IMR-90 (cell line): ENCODE results near the gene TMED4. TPM values are rescaled to one million over a fixed set of nuclear protein-coding genes. Genes with fewer than 3 reads are reported as not detected.

ENCODE experiments used
- ATAC-seq: fragments of 200-7000 bp; cut with Tn5 transposase; 2 replicates; pipeline ENCODE4 v1.9.1; 2020; ENCODE audit warnings: low read depth, mild to moderate bottlenecking, moderate library complexity
- BruUV-seq: library from RNA; stranded (reverse); fragments of 400-500 nt; replicated peaks from 2 replicates; lab custom pipeline; 2021; lab: Mats Ljungman, UMichigan
- CTCF ChIA-PET: fragments of 300-600 bp; formaldehyde crosslinking; extraction: SDS; loops from one replicate; lab custom pipeline; 2021; ENCODE audit warnings: antibody characterized with exemption; lab: Yijun Ruan, JAX
- POLR2A ChIA-PET: fragments of 300-600 bp; sonication (Branson Sonifier 250); formaldehyde crosslinking; loops from one replicate; lab custom pipeline; 2022; ENCODE audit warnings: antibody characterized with exemption; ENCODE audit not compliant: unreplicated experiment; lab: Charles Lee
- DNase-seq: peaks from one replicate; pipeline ENCODE4 v3.0.0; 2013
- H2AFZ ChIP-seq: replicated peaks from 2 replicates; pipeline ENCODE3; 2013; ENCODE audit warnings: low read length, mild to moderate bottlenecking; ENCODE audit not compliant: poor library complexity
- H2AK5ac ChIP-seq: 2 replicates; pipeline ENCODE4 v1.6.1; 2013; ENCODE audit warnings: low read depth, low read length, inconsistent platforms
- H2AK9ac ChIP-seq: replicated peaks from 2 replicates; pipeline ENCODE3; 2013; ENCODE audit warnings: mild to moderate bottlenecking, low read depth, low read length, moderate library complexity; ENCODE audit not compliant: poor library complexity
- H2BK120ac ChIP-seq: 2 replicates; pipeline ENCODE4 v1.6.1; 2013; ENCODE audit warnings: low read depth, low read length, inconsistent platforms
- H2BK15ac ChIP-seq: 3 replicates; pipeline ENCODE4 v1.6.1; 2013; ENCODE audit warnings: low read depth, low read length, inconsistent platforms
- H2BK20ac ChIP-seq: 2 replicates; pipeline ENCODE4 v1.6.1; 2013; ENCODE audit warnings: low read depth, mild to moderate bottlenecking, inconsistent platforms, low read length, moderate library complexity
- H2BK5ac ChIP-seq: 2 replicates; pipeline ENCODE4 v1.6.1; 2013; ENCODE audit warnings: mild to moderate bottlenecking, low read depth, low read length, inconsistent platforms; ENCODE audit not compliant: poor library complexity, severe bottlenecking
- H3K14ac ChIP-seq: replicated peaks from 2 replicates; pipeline ENCODE4 v1.6.1; 2013; ENCODE audit warnings: low read depth, low read length, inconsistent platforms
- H3K18ac ChIP-seq: 2 replicates; pipeline ENCODE4 v1.6.1; 2013; ENCODE audit warnings: low read depth, low read length, control low read depth
- H3K23ac ChIP-seq: 2 replicates; pipeline ENCODE4 v1.6.1; 2013; ENCODE audit warnings: low read depth, low read length, inconsistent platforms
- H3K27ac ChIP-seq: 2 replicates; pipeline ENCODE4 v1.5.1; 2013; ENCODE audit warnings: mild to moderate bottlenecking, control low read depth, low read length; ENCODE audit not compliant: insufficient read depth
- H3K27me3 ChIP-seq: 2 replicates; pipeline ENCODE4 v1.6.1; 2013; ENCODE audit warnings: low read length; ENCODE audit not compliant: control insufficient read depth, insufficient read depth
- H3K36me3 ChIP-seq: 2 replicates; pipeline ENCODE4 v1.6.1; 2013; ENCODE audit warnings: low read length, mixed read lengths; ENCODE audit not compliant: control insufficient read depth, insufficient read depth
- H3K4ac ChIP-seq: 2 replicates; pipeline ENCODE4 v1.6.1; 2013; ENCODE audit warnings: low read depth, low read length, inconsistent platforms
- H3K4me1 ChIP-seq: 2 replicates; pipeline ENCODE4 v1.6.1; 2013; ENCODE audit warnings: low read length, mixed read lengths; ENCODE audit not compliant: control insufficient read depth, insufficient read depth
- H3K4me2 ChIP-seq: 2 replicates; pipeline ENCODE4 v1.6.1; 2013; ENCODE audit warnings: low read depth, mild to moderate bottlenecking, control low read depth, low read length, moderate library complexity
- H3K4me3 ChIP-seq: 2 replicates; pipeline ENCODE4 v1.5.1; 2013; ENCODE audit warnings: low read depth, mild to moderate bottlenecking, control low read depth, low read length, moderate library complexity; ENCODE audit not compliant: insufficient read depth
- H3K56ac ChIP-seq: 2 replicates; pipeline ENCODE4 v1.6.1; 2013; ENCODE audit warnings: low read length, inconsistent platforms; ENCODE audit not compliant: insufficient read depth; ENCODE audit errors: extremely low read depth
- H3K79me1 ChIP-seq, 2 experiments: 2 replicates each; pipeline ENCODE4 v1.6.1; 2013; ENCODE audit warnings: low read length in 2 of 2, inconsistent platforms in 1 of 2, low read depth in 1 of 2
- H3K9ac ChIP-seq: 2 replicates; pipeline ENCODE4 v1.6.1; 2013; ENCODE audit warnings: low read depth, low read length, control low read depth
- H3K9me1 ChIP-seq: 2 replicates; pipeline ENCODE4 v1.6.1; 2013; ENCODE audit warnings: low read length, inconsistent platforms; ENCODE audit not compliant: insufficient read depth
- H3K9me3 ChIP-seq: 2 replicates; pipeline ENCODE4 v1.6.1; 2013; ENCODE audit warnings: low read length; ENCODE audit not compliant: control insufficient read depth, insufficient read depth
- H4K20me1 ChIP-seq: 2 replicates; pipeline ENCODE4 v1.6.1; 2013; ENCODE audit warnings: low read length, inconsistent platforms; ENCODE audit not compliant: insufficient read depth
- H4K5ac ChIP-seq: 2 replicates; pipeline ENCODE4 v1.6.1; 2013; ENCODE audit warnings: mild to moderate bottlenecking, low read depth, low read length, control low read depth
- H4K8ac ChIP-seq, 2 experiments: 2 replicates each; pipeline ENCODE4 v1.6.1; 2013; ENCODE audit warnings: low read depth in 2 of 2, low read length in 2 of 2, control low read depth in 1 of 2, inconsistent platforms in 1 of 2
- H4K91ac ChIP-seq: 2 replicates; pipeline ENCODE4 v1.6.1; 2013; ENCODE audit warnings: low read depth, low read length, inconsistent platforms; ENCODE audit not compliant: insufficient read depth
- BHLHE40 ChIP-seq: fragments of 150-350 bp; IDR thresholded peaks from 2 replicates; pipeline ENCODE4 v1.6.1; 2016; ENCODE audit warnings: mild to moderate bottlenecking, low read depth, low read length
- CEBPB ChIP-seq: IDR thresholded peaks from 2 replicates; pipeline ENCODE4 v1.6.1; 2012; ENCODE audit warnings: low read depth, low read length, improper control_type of control experiment
- FOS ChIP-seq: fragments of 150-350 bp; IDR thresholded peaks from 2 replicates; pipeline ENCODE4 v1.6.1; 2016; ENCODE audit warnings: low read depth, low read length
- MAFK ChIP-seq: IDR thresholded peaks from 2 replicates; pipeline ENCODE4 v1.6.1; 2012; ENCODE audit warnings: low read depth, low read length, improper control_type of control experiment
- MAZ ChIP-seq: IDR thresholded peaks from 2 replicates; pipeline ENCODE4 v1.6.1; 2012; ENCODE audit warnings: low read depth, mild to moderate bottlenecking, low read length, improper control_type of control experiment, moderate library complexity, borderline replicate concordance
- MXI1 ChIP-seq: IDR thresholded peaks from 2 replicates; pipeline ENCODE4 v1.6.1; 2012; ENCODE audit warnings: low read depth, mild to moderate bottlenecking, low read length, moderate library complexity, borderline replicate concordance
- POLR2A ChIP-seq: IDR thresholded peaks from 2 replicates; pipeline ENCODE4 v1.6.1; 2012; ENCODE audit warnings: mild to moderate bottlenecking, low read depth, low read length
- RAD21 ChIP-seq: IDR thresholded peaks from 2 replicates; pipeline ENCODE4 v1.6.1; 2012; ENCODE audit warnings: low read length, improper control_type of control experiment
- RCOR1 ChIP-seq: IDR thresholded peaks from 2 replicates; pipeline ENCODE4 v1.6.1; 2012; ENCODE audit warnings: mild to moderate bottlenecking, low read length, improper control_type of control experiment; ENCODE audit not compliant: insufficient replicate concordance
- RFX5 ChIP-seq: IDR thresholded peaks from 2 replicates; pipeline ENCODE4 v1.8.0; 2012; ENCODE audit warnings: low read depth, mild to moderate bottlenecking, low read length, moderate library complexity
- SMC3 ChIP-seq: fragments of 150-350 bp; IDR thresholded peaks from 2 replicates; pipeline ENCODE4 v1.6.1; 2016; ENCODE audit warnings: low read depth, mild to moderate bottlenecking, antibody characterized with exemption, low read length, moderate library complexity
- WGBS, 2 experiments: methylation state at CpG; one replicate each; pipeline versions ENCODE4 v1.1.5 to v1.1.7; 2013; ENCODE audit warnings: missing lambda C conversion rate in 2 of 2; ENCODE audit not compliant: insufficient read length in 1 of 2; ENCODE audit errors: extremely low coverage in 2 of 2; 5-methylcytosine and 5-hydroxymethylcytosine counted together
- dilution Hi-C: fragments of 300-500 bp; cut with HindIII; formaldehyde crosslinking; loops from one replicate; pipeline ENCODE4 v1.14.3; 2018; ENCODE audit warnings: low sequenced_read_pairs; ENCODE audit not compliant: unreplicated experiment
- in situ Hi-C: fragments of 300-500 bp; cut with MboI; formaldehyde crosslinking; loops from 3 replicates; pipeline ENCODE4 v1.14.3; 2019; ENCODE audit warnings: low sequenced_read_pairs, inconsistent platforms, mixed read lengths
- intact Hi-C: fragments of 100-400 bp; cut with micrococcal nuclease; formaldehyde crosslinking; loops from 2 replicates; pipeline ENCODE4 v1.10.0; 2022
- polyA plus RNA-seq, 3 experiments: library from polyadenylated mRNA; depleted of rRNA; stranded (reverse); fragments of >200 nt; gene quantifications; 2 replicates each; pipeline ENCODE4 v1.2.3, GENCODE V29; 2012; ENCODE audit warnings: low replicate concordance in 1 of 3
- total RNA-seq: library from RNA; depleted of rRNA; stranded (reverse); fragments of >200 nt; gene quantifications from 2 replicates; pipeline ENCODE4 v1.2.3, GENCODE V29; 2012
- TF ChIP-seq, protein P1 (sequence below): fragments of 150-350 bp; IDR thresholded peaks from 2 replicates; pipeline ENCODE4 v1.6.1; 2016; ENCODE audit warnings: low read depth, mild to moderate bottlenecking, low read length, moderate library complexity, borderline replicate concordance
- TF ChIP-seq, protein P2 (sequence below): conservative IDR thresholded peaks from 2 replicates; pipeline ENCODE4 v1.5.1; 2012; ENCODE audit warnings: mild to moderate bottlenecking, low read depth, low read length, improper control_type of control experiment
- TF ChIP-seq, protein P3 (sequence below): fragments of 150-350 bp; IDR thresholded peaks from 2 replicates; pipeline ENCODE4 v1.6.1; 2017; ENCODE audit warnings: mild to moderate bottlenecking, antibody characterized with exemption, low read length, low read depth

Gene TMED4
- total and polyA plus RNA-seq, 2 of the 4 experiments (the other 2 are of a cell fraction): 58.6 to 92.7 TPM

DNA sequence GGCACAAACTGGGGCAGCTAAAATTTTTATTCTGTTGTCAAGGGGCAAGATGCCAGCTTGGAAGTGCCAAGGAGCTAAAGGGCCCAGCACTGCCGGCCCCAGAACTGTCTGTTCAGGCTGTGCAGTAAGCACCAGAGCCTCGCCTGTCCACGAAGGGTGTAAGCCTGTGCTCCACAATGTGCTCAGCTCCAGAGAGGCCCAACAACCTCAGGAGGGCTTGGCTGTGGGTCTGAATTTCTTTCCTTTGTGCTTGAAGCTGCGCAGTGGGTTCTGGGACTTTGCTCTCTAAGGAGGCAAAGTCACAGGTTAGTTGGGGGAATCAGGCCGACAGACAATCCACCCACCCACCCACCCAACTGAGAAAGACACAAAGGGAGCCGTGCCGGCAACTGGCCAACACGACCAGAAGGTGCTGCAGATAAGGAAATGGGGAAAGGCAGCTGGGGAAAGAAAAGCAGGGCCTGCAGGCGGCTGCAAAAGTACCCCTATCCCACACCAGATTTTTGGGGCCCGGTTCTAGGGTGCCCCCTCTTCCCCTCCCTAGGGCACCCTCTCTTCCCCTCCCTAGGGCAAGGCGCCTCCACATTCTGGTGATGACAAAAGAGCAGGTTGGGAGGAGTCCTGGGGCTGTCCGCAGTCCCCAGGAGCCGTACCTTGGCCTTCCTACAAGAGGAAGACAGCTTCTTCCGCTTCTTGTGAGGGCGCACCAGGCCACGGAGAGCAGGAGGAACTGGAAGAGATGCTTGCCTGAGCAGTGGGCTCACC, 16.1 kb downstream of the TMED4 start:
- Histone ChIP-seq H3K14ac (no peak overlapping the region), H2BK20ac (no peak overlapping the region), H3K27ac (no peak overlapping the region), H3K9me1 (peaks cover 6% of the 10 kb centered on the region; the same call in 1 of the 2 replicates), H3K4me2 (no peak overlapping the region), H2AK5ac (no peak overlapping the region), H2BK15ac (no peak overlapping the region), H4K8ac (no peak overlapping the region), H2BK120ac (no peak overlapping the region), H3K4me3 (no peak overlapping the region), H3K9ac (no peak overlapping the region), H3K56ac (no peak overlapping the region), H4K5ac (no peak overlapping the region), H3K36me3 (peaks cover 64% of the 10 kb centered on the region), H4K91ac (no peak overlapping the region), H2BK5ac (no peak overlapping the region), H3K23ac (no peak overlapping the region), H4K20me1 (peaks cover 29% of the 10 kb centered on the region), H3K27me3 (no peaks in the 10 kb centered on the region), H3K4me1 (peaks cover 2% of the 10 kb centered on the region; the same call in 1 of the 2 replicates), H3K9me3 (no peaks in the 10 kb centered on the region), H3K79me1 (peaks cover 13 to 41% of the 10 kb centered on the region in 2 experiments; a peak in 3 of 4 replicates), H3K18ac (no peak overlapping the region), H3K4ac (no peak overlapping the region), H2AK9ac (no peak overlapping the region), H2AFZ (no peak overlapping the region)
- ChIA-PET CTCF (interaction anchor here (0.8 to 2.3 kb wide), 14 partner anchors 10 to 325 kb away, joined by 3 to 14 read pairs (median 4); partner anchors contain the start of genes NUDCD3 and TMED4), POLR2A (no interaction called here)
- ATAC-seq: peak; percentile 44
- WGBS, 2 experiments: 76% methylated on average over 7 of the region's 16 CpGs; no CpG with 5 or more reads in 1 of the 2 experiments
- no peak for DNase-seq
- intact Hi-C loops (loop anchor here (1.0 kb wide), 3 partner anchors 76 to 325 kb away; partner anchors contain the start of gene NUDCD3), dilution Hi-C loops (no loop called here), in situ Hi-C loops (loop anchor here (10.0 kb wide), 1 partner anchor 321 kb away; no protein-coding TSS in a partner anchor)
- BruUV-seq: no TSS peak
- TF ChIP-seq SMC3 (no peak), RCOR1 (no peak), MAFK (no peak), FOS (no peak), BHLHE40 (no peak), MXI1 (no peak), RAD21 (no peak), MAZ (no peak), POLR2A (no peak), RFX5 (no peak), CEBPB (no peak)
- TF ChIP-seq, protein P1, sequence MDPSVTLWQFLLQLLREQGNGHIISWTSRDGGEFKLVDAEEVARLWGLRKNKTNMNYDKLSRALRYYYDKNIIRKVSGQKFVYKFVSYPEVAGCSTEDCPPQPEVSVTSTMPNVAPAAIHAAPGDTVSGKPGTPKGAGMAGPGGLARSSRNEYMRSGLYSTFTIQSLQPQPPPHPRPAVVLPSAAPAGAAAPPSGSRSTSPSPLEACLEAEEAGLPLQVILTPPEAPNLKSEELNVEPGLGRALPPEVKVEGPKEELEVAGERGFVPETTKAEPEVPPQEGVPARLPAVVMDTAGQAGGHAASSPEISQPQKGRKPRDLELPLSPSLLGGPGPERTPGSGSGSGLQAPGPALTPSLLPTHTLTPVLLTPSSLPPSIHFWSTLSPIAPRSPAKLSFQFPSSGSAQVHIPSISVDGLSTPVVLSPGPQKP: no peak
- TF ChIP-seq, protein P2, sequence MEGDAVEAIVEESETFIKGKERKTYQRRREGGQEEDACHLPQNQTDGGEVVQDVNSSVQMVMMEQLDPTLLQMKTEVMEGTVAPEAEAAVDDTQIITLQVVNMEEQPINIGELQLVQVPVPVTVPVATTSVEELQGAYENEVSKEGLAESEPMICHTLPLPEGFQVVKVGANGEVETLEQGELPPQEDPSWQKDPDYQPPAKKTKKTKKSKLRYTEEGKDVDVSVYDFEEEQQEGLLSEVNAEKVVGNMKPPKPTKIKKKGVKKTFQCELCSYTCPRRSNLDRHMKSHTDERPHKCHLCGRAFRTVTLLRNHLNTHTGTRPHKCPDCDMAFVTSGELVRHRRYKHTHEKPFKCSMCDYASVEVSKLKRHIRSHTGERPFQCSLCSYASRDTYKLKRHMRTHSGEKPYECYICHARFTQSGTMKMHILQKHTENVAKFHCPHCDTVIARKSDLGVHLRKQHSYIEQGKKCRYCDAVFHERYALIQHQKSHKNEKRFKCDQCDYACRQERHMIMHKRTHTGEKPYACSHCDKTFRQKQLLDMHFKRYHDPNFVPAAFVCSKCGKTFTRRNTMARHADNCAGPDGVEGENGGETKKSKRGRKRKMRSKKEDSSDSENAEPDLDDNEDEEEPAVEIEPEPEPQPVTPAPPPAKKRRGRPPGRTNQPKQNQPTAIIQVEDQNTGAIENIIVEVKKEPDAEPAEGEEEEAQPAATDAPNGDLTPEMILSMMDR: no peak
- TF ChIP-seq, protein P3, sequence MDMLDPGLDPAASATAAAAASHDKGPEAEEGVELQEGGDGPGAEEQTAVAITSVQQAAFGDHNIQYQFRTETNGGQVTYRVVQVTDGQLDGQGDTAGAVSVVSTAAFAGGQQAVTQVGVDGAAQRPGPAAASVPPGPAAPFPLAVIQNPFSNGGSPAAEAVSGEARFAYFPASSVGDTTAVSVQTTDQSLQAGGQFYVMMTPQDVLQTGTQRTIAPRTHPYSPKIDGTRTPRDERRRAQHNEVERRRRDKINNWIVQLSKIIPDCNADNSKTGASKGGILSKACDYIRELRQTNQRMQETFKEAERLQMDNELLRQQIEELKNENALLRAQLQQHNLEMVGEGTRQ: no peak
